Activated CD8-positive, alpha-beta T cell treated with anti-CD3 and anti-CD28 coated beads for 36 hours (primary cell): ENCODE data around the gene IRAK4. TPM values are rescaled to one million over a fixed set of nuclear protein-coding genes. Genes with fewer than 3 reads are reported as not detected.

ENCODE experiments used
- ATAC-seq: fragments of 200-7000 bp; cut with Tn5 transposase; one replicate; pipeline ENCODE4 v1.10.0; 2021; ENCODE audit warnings: mild to moderate bottlenecking, moderate library complexity
- CTCF ChIA-PET: fragments of 350-600 bp; sonication (Branson Sonifier 250); formaldehyde crosslinking; loops from one replicate; lab custom pipeline; 2021; ENCODE audit warnings: antibody characterized with exemption; lab: Charles Lee
- POLR2A ChIA-PET: fragments of 350-600 bp; sonication (Branson Sonifier 250); formaldehyde crosslinking; loops from one replicate; lab custom pipeline; 2021; ENCODE audit warnings: antibody characterized with exemption; lab: Charles Lee
- DNase-seq: peaks from one replicate; pipeline ENCODE4 v3.0.0-alpha.2; 2020
- H3K27ac Mint-ChIP-seq: one replicate; pipeline ENCODE4 v1.8.0; 2021; ENCODE audit warnings: mild to moderate bottlenecking, mixed read lengths
- H3K27me3 Mint-ChIP-seq: one replicate; pipeline ENCODE4 v1.8.0; 2021; ENCODE audit warnings: mixed read lengths
- H3K36me3 Mint-ChIP-seq: one replicate; pipeline ENCODE4 v1.8.0; 2021; ENCODE audit warnings: low read depth, mixed read lengths
- H3K4me1 Mint-ChIP-seq: one replicate; pipeline ENCODE4 v1.8.0; 2021; ENCODE audit warnings: low read depth, mixed read lengths
- H3K4me3 Mint-ChIP-seq: one replicate; pipeline ENCODE4 v1.8.0; 2021; ENCODE audit warnings: mild to moderate bottlenecking, moderate library complexity, mixed read lengths
- H3K9me3 Mint-ChIP-seq: one replicate; pipeline ENCODE4 v1.8.0; 2021; ENCODE audit warnings: mixed read lengths
- CTCF ChIP-seq: fragments of 200-600 bp; IDR thresholded peaks from one replicate; pipeline ENCODE4 v1.8.0; 2022; ENCODE audit warnings: antibody characterized with exemption, mild to moderate bottlenecking
- intact Hi-C: fragments of 100-400 bp; cut with micrococcal nuclease; formaldehyde crosslinking; loops from one replicate; pipeline ENCODE4 v1.10.0; 2022
- total RNA-seq, 2 experiments: library from RNA; stranded (reverse); gene quantifications; one replicate each; pipeline ENCODE4 v1.2.3, GENCODE V29; 2021

The IRAK4 gene
- total RNA-seq, result 10 to 100 TPM; 24.0 TPM

GRCh38 chr12:43758728-43759563 is at the start of gene IRAK4, which contains the start of gene PUS7L:
Gene IRAK4, plus strand, starts transcription at chr12:43758951. Its CDS starts 9,161 bp downstream, at chr12:43768112.
Gene PUS7L, minus strand, starts transcription at chr12:43758790. Its CDS starts 3,545 bp downstream, at chr12:43755245.
- DNase-seq, result peak; percentile 98
- Mint-ChIP-seq H3K4me1 (peaks cover 62% of the 10 kb centered on the region), H3K9me3 (peaks cover 5% of the 10 kb centered on the region), H3K27ac (peak within 1 kb of the TSS; percentile 98), H3K36me3 (peaks cover 49% of the 10 kb centered on the region), H3K4me3 (peak within 1 kb of the TSS; percentile 93), H3K27me3 (no peaks in the 10 kb centered on the region)
- peak; percentile 97 for ATAC-seq
- ChIA-PET POLR2A (interaction anchor here (0.7 to 1.9 kb wide), 10 partner anchors 10 to 74 kb away, joined by 3 to 10 read pairs (median 4); partner anchors contain the start of gene TWF1), CTCF (interaction anchor here (0.6 to 1.8 kb wide), 5 partner anchors 9 to 123 kb away, joined by 3 to 14 read pairs (median 4); no protein-coding TSS in a partner anchor)
- no peak for TF ChIP-seq CTCF
- intact Hi-C loops, result loop anchor here (1.0 to 5.0 kb wide), 2 partner anchors 48 to 123 kb away; partner anchors contain the start of gene TWF1

DNA sequence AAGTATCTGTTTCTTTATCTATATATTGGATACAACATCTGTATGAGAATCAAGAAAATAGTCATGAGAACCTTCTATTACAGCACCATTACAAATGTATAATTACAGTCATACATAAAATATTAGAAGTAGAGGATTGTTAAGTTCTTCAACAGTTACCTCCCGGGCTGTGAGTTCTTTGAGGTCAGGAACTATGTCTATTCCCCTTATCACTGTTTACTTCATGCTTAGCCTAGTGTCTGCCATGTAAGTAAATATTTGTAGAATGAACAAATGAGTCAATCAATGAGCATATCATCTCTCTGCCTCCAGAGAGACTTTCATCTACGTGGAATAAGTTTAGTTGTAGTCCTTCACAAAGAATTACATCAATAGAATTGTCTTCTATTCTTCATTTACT is 47.4 kb upstream of the IRAK4 start:
- Mint-ChIP-seq H3K27me3 (peaks cover 13% of the 10 kb centered on the region), H3K27ac (no peak overlapping the region), H3K36me3 (no peaks in the 10 kb centered on the region), H3K4me3 (no peak overlapping the region), H3K9me3 (no peaks in the 10 kb centered on the region), H3K4me1 (no peaks in the 10 kb centered on the region)
- ChIA-PET POLR2A (no interaction called here), CTCF (no interaction called here)
- intact Hi-C loops, result no loop called here
- DNase-seq, result no peak
- ATAC-seq, result no peak
- TF ChIP-seq CTCF, result no peak

DNA sequence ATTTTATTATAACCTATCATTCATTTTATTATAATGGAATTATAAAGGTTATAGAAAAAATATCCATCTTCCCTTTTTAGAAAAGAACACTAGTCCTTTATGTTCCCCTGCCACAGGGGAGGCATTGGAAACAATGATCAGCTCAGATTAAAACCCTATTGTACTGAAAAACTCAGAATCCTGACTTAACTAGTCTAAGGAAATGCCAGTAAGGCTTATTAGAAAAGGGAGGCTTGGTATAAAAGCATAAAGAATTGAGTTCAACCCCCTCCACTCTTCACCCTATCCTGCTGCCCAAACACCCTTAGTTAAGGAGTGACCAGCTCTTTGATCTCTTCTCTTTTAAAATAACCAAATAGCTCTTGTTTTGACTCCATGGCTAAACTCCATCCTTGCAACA is 36.1 kb upstream of the IRAK4 start:
- intact Hi-C loops, result no loop called here
- ATAC-seq, result no peak
- Mint-ChIP-seq H3K27ac (no peak overlapping the region), H3K4me1 (no peaks in the 10 kb centered on the region), H3K27me3 (no peaks in the 10 kb centered on the region), H3K36me3 (peaks cover 10% of the 10 kb centered on the region), H3K9me3 (no peaks in the 10 kb centered on the region), H3K4me3 (no peak overlapping the region)
- TF ChIP-seq CTCF, result no peak
- CTCF ChIA-PET, result no interaction called here
- no peak for DNase-seq
- POLR2A ChIA-PET, result no interaction called here

- no peak for ATAC-seq
- intact Hi-C loops, result no loop called here
- TF ChIP-seq CTCF, result no peak
- ChIA-PET POLR2A (no interaction called here), CTCF (no interaction called here)
- H3K4me3 Mint-ChIP-seq, result no peak overlapping the region
- no peak for DNase-seq
- H3K27me3 Mint-ChIP-seq, result no peaks in the 10 kb centered on the region
- H3K27ac Mint-ChIP-seq, result no peak overlapping the region
- peaks cover 10% of the 10 kb centered on the region for H3K36me3 Mint-ChIP-seq
- H3K4me1 Mint-ChIP-seq, result no peaks in the 10 kb centered on the region
- H3K9me3 Mint-ChIP-seq, result no peaks in the 10 kb centered on the region
Measured at GRCh38 chr12:43723134-43723533, 35.6 kb upstream of the IRAK4 start.

- intact Hi-C loops, result no loop called here
- ATAC-seq (no peak), DNase-seq (no peak)
- Mint-ChIP-seq H3K36me3 (peaks cover 24% of the 10 kb centered on the region), H3K27me3 (no peaks in the 10 kb centered on the region), H3K4me3 (no peak overlapping the region), H3K27ac (no peak overlapping the region), H3K4me1 (peaks cover 15% of the 10 kb centered on the region), H3K9me3 (no peaks in the 10 kb centered on the region)
- TF ChIP-seq CTCF, result peak; percentile 56
- CTCF ChIA-PET, result no interaction called here
- POLR2A ChIA-PET, result no interaction called here
Measured at GRCh38 chr12:43728117-43728516, 30.6 kb upstream of the IRAK4 start.
